Peyer's patch (tissue), 4 donors: ENCODE results near the gene CD300E. TPM values are rescaled to one million over a fixed set of nuclear protein-coding genes. Genes with fewer than 3 reads are reported as not detected.

ENCODE experiments used
- DNase-seq, 3 donors: peaks; one replicate each; pipeline ENCODE4 v3.0.0-alpha.2; 2017 to 2019
- H3K27ac ChIP-seq, 4 donors: fragments of 200-600 bp; sonication (generic); one replicate each; pipeline ENCODE4 v1.5.1; 2016 to 2019
- H3K27me3 ChIP-seq, 2 donors: fragments of 200-600 bp; sonication (generic); one replicate each; pipeline ENCODE4 v1.5.1; 2019
- H3K36me3 ChIP-seq, 3 donors: fragments of 200-600 bp; sonication (generic); one replicate each; pipeline ENCODE4 v1.5.1; 2016 to 2019
- H3K4me1 ChIP-seq, 4 donors: fragments of 200-600 bp; sonication (generic); one replicate each; pipeline ENCODE4 v1.5.1; 2016 to 2019
- H3K4me3 ChIP-seq, 4 donors: fragments of 200-600 bp; sonication (generic); 1 replicate in 3 of 4; 2 replicates in 1 of 4; pipeline ENCODE4 v1.5.1; 2016 to 2019; ENCODE audit warnings: mild to moderate bottlenecking in 1 of 4
- H3K9me3 ChIP-seq, 4 donors: fragments of 200-600 bp; sonication (generic); one replicate each; pipeline ENCODE4 v1.5.1; 2016 to 2019; ENCODE audit warnings: mild to moderate bottlenecking in 1 of 4
- POLR2A ChIP-seq, 2 donors: fragments of 450-650 bp; IDR thresholded peaks; one replicate each; pipeline ENCODE4 v1.5.1; 2017; ENCODE audit warnings: antibody characterized with exemption in 2 of 2, mild to moderate bottlenecking in 2 of 2, moderate library complexity in 2 of 2
- total RNA-seq, 4 donors: library from RNA; depleted of rRNA; stranded (reverse); fragments of >200 nt; gene quantifications; one replicate each; pipeline ENCODE4 v1.1.0, GENCODE V29; 2016
- TF ChIP-seq, protein P1 (sequence below), 6 experiments: fragments of 450-650 bp in 4 of 6; fragments of 200-600 bp in 2 of 6; sonication (generic) in 1 of 6; IDR thresholded peaks; one replicate each; pipeline ENCODE4 v1.5.1; 2017 to 2019; ENCODE audit warnings: antibody characterized with exemption in 6 of 6, mild to moderate bottlenecking in 3 of 6, moderate library complexity in 1 of 6

CD300E gene
- total RNA-seq, 4 donors from 2014 or later, result not detected

DNA sequence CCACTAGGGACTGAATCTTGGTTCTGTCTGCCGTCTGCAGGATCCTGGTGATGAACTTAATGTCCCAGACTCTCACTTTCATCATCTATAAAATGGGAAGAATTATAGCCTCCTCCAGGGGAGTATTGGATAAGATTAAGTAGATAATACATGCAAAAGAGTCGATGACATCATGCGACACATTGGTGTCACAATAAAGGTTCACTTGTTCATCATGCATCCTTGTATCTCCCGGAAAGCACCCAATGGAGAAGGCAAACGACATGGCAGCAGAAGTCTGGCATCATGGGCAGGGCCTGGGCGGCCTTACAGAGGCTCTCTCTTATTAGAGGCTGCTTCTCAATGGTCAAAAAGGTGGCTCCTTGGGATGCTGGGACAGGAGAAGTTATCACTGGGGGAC is 35.1 kb upstream of the CD300E start:
- DNase-seq, result peak in 1 of 3 donors; percentile 18
- TF ChIP-seq POLR2A (IDR thresholded peaks at IDR 0.05), result no peak
- TF ChIP-seq, protein P1, sequence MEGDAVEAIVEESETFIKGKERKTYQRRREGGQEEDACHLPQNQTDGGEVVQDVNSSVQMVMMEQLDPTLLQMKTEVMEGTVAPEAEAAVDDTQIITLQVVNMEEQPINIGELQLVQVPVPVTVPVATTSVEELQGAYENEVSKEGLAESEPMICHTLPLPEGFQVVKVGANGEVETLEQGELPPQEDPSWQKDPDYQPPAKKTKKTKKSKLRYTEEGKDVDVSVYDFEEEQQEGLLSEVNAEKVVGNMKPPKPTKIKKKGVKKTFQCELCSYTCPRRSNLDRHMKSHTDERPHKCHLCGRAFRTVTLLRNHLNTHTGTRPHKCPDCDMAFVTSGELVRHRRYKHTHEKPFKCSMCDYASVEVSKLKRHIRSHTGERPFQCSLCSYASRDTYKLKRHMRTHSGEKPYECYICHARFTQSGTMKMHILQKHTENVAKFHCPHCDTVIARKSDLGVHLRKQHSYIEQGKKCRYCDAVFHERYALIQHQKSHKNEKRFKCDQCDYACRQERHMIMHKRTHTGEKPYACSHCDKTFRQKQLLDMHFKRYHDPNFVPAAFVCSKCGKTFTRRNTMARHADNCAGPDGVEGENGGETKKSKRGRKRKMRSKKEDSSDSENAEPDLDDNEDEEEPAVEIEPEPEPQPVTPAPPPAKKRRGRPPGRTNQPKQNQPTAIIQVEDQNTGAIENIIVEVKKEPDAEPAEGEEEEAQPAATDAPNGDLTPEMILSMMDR (IDR thresholded peaks at IDR 0.05), result no peak
- H3K9me3 ChIP-seq, result no peaks in the 10 kb centered on the region
- H3K27me3 ChIP-seq, result no peaks in the 10 kb centered on the region
- H3K4me3 ChIP-seq, result no peak overlapping the region
- H3K4me1 ChIP-seq, result no peaks in the 10 kb centered on the region
- no peak overlapping the region for H3K27ac ChIP-seq
- no peaks in the 10 kb centered on the region for H3K36me3 ChIP-seq

DNA sequence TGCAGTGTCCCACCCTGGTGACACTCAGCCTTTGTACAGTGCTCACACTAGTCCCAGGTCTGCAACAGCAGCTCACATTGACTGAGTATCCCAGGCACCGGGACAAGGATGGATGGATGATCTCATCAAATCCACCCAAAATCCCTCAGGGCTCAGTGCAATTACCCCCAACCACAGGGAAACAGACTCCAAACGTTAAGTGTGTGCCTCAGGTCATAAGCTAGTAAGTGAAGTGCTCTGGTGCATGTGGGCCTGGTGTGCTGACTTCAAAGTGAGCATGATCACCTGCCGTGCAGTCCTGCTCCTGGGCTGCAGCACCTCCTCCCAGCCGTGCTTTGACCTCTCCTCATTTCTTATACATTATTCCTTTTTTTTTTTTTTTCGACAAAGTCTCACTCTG is 31.2 kb upstream of the CD300E start:
- Histone ChIP-seq H3K27me3 (no peaks in the 10 kb centered on the region), H3K27ac (no peak overlapping the region), H3K9me3 (no peaks in the 10 kb centered on the region), H3K4me3 (no peak overlapping the region), H3K36me3 (no peaks in the 10 kb centered on the region), H3K4me1 (no peaks in the 10 kb centered on the region)
- DNase-seq, result peak in 1 of 3 donors; percentile 11
- no peak for TF ChIP-seq POLR2A (IDR thresholded peaks at IDR 0.05)
- TF ChIP-seq, protein P1 (IDR thresholded peaks at IDR 0.05), result no peak

DNA sequence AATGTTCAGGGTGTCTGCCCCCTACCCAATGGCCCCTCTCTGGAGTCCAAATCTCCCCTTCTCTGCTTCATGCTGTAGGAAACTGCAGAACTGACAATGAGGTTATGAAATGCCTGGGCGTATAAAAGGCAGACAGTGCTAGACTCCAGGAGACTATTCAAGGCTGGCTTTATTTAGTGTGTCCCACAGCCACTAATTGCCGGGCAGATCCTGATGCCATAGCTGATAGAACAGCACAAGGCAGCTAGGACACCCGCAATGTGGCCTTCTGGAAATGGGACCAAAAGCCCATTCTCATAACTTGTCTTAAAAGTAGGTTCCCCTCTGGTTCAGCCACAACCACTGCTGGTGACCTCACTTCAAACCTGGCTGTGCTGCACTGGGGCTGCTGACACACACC is 28.5 kb upstream of the CD300E start:
- no peak overlapping the region for H3K27ac ChIP-seq
- no peaks in the 10 kb centered on the region for H3K9me3 ChIP-seq
- TF ChIP-seq, protein P1 (IDR thresholded peaks at IDR 0.05), result no peak
- no peak for TF ChIP-seq POLR2A (IDR thresholded peaks at IDR 0.05)
- no peaks in the 10 kb centered on the region for H3K4me1 ChIP-seq
- no peaks in the 10 kb centered on the region for H3K27me3 ChIP-seq
- H3K36me3 ChIP-seq, result no peaks in the 10 kb centered on the region
- no peak overlapping the region for H3K4me3 ChIP-seq
- peak in 1 of 3 donors; percentile 29 for DNase-seq

DNA sequence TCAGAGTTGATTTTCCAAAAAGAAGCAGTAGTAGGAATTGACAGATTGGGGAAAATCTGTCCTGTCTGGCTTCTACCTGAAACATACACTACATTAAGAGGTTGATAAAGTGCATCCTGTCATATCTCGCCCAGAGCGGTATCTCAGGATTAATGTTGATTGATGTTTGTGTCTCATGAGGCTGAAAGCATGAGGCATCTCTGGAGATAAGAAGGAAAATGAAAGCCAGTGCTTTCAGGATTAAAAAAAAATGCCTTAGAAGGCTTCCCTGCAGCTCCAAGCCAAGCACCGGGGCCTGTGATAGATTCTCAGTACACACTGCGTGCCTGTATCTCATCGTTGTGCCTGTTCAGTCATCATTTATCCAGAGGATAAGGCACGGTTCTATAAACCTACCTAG is 26.4 kb upstream of the CD300E start:
- TF ChIP-seq POLR2A (IDR thresholded peaks at IDR 0.05), result no peak
- TF ChIP-seq, protein P1 (IDR thresholded peaks at IDR 0.05), result no peak
- H3K4me3 ChIP-seq, result no peak overlapping the region
- peak in 1 of 3 donors; percentile 9 for DNase-seq
- H3K27ac ChIP-seq, result no peak overlapping the region
- no peaks in the 10 kb centered on the region for H3K9me3 ChIP-seq
- H3K27me3 ChIP-seq, result no peaks in the 10 kb centered on the region
- H3K4me1 ChIP-seq, result no peaks in the 10 kb centered on the region
- no peaks in the 10 kb centered on the region for H3K36me3 ChIP-seq

DNA sequence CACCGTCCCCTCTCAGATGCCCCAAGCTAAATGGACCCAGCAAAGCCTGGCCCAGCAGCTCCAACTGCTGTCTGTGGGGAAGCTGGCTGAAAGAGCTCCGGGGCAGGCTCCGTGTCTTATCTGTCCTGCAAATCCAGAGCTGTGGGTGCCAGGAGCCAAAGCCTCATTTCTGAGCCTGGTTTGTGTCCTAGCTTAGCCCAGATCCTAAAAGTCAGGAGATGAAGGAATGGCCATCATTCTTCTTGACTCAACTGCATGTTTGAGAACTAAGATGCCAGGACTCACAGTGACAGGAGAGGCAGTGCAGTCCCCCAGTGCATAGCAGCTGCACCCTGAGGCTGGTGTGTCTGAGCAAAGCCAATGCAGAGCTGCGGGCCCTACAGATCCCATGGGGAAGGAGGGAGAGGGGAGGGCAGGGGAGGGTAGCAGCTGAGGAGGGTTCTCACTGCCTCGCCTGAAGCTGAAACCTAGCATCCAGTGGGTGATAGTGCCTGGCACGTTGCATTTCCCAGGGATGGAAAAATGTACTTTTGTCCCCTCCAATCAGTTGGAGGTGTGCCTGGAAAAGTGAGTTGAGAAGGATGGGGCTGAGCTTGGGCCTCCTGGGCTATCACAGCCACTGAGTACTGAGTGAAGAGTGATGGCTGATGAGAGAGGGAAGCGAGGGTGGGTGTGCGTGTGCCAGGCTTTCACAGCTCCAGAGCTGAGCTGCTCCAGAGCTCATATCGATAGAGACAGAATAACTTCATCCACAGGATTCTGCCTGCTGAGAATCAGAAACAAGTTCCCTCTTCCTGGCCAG is 24.5 kb upstream of the CD300E start:
- Histone ChIP-seq H3K27me3 (no peaks in the 10 kb centered on the region), H3K4me1 (no peaks in the 10 kb centered on the region), H3K27ac (no peak overlapping the region), H3K36me3 (no peaks in the 10 kb centered on the region), H3K4me3 (no peak overlapping the region), H3K9me3 (no peaks in the 10 kb centered on the region)
- TF ChIP-seq, protein P1 (IDR thresholded peaks at IDR 0.05), result no peak
- TF ChIP-seq POLR2A (IDR thresholded peaks at IDR 0.05), result no peak
- peak in 1 of 3 donors; percentile 15 for DNase-seq
